HG03139 (cell line): ENCODE measurements around the gene MRPL12.

Experiments
- ATAC-seq: cut with Tn5 transposase; IDR thresholded peaks from one replicate; pipeline ENCODE4 v1.9.1; 2021; ENCODE audit not compliant: unreplicated experiment

Gene MRPL12

DNA sequence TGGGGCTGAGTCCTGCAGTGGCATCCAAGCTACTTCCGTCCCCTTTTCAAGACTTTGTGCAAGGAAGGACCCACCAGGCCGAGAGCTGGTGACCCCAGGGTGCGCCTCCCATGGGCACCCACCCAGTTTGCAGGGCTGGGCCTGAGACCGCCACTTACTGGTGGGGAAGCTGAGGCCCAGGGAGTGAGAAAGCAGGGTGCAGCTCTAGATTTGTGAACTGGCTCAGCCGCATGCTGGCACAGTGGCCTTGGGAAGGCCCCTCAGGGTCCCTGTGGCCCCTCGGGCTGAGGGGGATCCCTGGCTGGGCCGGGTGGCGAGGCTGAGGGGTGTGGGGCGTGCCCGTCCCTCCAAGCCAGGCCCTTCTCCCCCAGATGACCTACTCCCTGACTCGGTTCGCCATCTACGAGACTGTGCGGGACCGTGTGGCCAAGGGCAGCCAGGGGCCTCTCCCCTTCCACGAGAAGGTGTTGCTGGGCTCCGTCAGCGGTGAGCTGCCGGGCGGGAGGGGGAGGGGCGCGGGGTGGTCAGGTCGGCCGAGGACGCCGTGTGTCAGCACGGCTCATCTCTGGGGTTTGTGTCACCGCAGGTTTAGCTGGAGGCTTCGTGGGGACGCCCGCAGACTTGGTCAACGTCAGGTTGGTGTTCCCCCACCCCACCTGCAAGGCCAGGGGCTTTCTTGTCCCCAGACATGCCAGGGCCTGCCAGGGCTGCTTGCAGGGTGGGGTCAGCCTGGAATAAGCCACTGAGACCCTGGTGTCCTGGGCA, 12.1 kb downstream of the MRPL12 start:
- no peak for ATAC-seq

DNA sequence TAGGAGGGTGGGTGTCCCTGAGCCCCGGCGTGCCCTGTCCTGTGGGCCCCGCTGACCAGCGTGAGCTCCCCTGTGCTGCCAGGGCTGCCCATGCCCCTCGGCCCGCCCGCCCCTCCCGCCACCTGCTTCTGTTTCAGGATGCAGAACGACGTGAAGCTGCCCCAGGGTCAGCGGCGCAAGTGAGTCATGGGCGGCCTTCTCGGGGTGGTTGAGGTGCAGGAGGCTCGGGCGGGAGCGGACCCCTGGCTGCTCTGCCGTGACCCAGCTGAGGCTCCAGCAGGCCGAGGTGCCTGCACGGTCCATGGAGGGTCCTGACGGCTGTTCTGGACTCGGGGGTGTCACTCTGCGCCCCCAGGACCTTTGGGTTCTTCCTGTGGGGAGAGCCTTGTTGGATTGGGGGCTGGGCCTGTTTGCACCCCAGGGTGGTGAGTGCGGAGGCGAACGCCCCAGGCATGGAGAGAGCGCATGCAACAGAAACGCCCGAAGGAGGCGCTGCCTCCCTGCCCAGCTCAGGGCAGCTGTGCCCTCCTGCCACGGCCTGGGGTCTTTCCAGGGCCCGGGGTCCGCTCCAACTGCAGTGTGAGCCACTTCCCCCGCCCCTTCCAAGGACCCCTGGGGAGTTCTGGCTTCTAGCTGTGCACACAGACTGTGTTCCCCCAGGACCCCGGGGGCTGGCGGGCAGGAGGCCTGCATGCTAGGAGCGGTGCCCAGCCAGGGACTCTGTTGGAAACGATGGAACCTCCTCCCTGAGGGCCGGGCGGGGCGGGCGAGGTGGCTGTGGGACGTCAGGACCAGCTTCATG, 12.9 kb downstream of the MRPL12 start:
- ATAC-seq = no peak

DNA sequence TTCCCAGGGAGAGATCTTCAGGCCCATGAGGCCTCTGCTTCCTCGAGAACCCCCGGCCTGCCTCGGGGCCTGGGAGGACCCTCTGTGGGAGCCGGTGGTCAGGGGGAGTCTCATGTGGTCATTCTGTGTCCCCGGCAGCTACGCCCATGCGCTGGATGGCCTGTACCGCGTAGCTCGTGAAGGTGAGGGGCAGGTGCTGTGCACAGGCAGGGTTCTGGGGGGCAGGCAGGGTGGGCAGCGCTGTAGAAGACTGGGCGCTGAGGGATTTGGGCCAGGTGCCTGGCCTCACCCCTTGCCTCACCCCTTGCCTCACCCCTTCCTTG, 13.5 kb downstream of the MRPL12 start:
- no peak for ATAC-seq

DNA sequence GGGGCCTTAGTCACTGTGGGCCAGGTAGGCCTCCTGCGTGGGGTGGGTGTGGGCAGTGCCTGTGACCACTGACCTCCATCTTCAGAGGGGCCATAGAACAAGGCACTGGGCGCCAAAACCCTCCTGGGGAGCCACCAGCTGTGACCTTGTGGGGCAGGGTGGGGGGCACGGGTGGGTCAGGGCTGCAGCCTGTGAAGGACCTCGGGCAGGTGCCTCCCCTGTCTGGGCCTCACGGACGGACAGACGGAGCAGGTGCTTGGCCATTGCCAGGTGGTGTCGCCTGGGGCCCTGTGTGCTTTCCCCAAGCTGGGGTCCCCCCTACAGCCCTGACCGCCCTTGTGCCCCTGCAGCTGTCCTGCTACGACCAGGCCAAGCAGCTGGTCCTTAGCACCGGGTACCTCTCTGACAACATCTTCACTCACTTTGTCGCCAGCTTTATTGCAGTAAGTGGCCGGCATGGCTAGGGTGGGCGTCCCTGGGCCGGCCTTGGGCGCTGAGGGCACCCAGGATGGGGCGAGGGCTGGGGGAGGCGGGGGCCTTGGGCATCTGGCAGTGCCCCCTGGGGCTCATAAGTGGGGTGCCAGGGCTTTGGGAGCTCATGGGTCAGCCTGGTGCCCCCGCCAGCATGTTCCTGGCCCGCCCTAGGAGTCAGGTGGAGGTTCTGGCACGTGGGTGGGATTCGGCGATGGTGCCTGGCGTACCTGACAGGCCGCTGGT, 14.0 kb downstream of the MRPL12 start:
- ATAC-seq = no peak

DNA sequence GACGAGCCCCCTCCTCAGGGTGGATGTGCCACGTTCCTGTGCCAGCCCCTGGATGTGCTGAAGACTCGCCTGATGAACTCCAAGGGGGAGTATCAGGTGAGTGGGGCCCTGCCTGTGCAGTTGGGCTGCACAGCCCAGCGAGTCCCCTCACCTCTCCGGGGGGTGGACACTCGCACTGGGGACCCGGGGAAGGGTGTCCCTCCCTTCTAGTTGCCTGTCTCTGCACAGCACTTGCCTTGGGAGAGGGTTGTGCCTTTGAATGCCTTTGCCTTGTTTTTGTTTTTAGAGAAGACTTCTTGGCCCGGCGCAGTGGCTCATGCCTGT, 14.6 kb downstream of the MRPL12 start:
- no peak for ATAC-seq

DNA sequence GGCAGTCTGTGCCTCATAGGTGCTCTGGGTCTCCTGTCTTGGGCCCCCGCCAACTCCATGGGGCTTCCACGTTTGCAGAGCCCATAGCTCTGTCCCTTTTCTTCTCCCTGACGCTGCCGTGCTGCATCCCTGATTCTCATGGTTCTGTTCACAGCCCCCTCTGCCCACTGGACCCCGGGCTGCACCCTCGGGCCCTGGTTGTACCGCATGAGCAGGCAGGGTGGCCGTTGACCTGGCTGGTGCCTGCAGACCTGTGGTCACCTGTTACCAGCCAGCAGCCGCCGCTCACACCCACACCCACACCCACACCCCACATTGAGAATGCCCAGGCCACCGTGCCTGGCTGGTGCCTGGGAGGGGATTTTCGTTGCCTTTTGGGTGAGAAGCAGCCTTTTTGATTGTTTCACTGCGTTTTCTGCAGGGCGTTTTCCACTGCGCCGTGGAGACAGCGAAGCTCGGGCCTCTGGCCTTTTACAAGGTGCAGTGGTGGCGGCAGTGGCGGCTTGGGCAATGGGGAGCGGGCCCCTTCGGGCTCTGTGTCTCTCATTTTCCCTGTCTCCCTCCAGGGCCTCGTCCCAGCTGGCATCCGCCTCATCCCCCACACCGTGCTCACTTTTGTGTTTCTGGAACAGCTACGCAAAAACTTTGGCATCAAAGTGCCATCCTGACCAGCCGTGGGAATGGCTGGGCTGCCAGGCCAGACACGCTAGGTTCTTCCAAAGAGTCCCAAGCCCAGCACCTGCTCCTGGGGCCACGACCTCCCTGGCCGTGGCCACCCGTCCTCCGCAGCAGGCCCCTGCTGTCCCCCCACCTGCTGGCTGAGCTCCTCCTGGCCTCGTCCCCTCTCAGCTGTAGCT, 16.5 kb downstream of the MRPL12 start:
- ATAC-seq = no peak

DNA sequence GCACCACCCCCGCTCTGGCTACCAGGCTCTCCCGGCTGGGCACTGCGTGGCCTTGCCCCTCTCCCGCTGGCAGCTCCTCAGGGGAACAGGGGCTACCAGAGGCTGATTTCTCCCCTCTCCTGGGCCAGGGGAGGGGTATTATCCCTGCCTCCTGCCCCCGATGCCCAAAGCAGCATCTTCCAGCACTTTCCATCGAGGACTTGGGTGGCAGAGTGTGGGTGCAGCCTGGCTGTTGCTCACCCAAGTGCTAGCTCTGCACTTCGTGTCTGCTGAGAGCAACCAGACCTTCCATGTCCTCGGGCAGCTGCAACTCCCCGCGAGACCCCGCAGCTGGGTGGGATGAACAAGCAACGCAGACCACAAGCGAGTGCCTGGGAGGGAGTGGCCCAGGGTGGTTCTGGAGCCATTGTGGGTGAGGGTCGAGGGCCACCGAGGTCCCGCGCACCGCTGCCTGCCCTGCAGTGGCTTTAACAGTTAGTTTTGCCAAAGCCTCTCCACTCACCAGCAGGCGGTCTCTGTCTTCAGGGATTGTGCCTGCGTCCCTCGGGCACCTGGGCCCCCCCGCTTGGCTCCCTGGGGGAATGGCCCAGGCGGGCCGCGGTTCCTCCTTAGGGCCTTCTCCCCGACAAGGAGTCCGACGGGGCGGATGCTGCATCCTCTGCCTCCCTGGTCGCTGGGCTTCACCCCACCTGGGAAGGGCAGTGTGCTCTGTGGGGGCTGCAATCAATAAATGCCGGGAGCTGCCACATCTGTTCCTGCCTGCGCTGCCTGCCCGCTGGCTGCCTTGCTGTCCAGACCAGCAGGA, 17.3 kb downstream of the MRPL12 start:
- no peak for ATAC-seq

DNA sequence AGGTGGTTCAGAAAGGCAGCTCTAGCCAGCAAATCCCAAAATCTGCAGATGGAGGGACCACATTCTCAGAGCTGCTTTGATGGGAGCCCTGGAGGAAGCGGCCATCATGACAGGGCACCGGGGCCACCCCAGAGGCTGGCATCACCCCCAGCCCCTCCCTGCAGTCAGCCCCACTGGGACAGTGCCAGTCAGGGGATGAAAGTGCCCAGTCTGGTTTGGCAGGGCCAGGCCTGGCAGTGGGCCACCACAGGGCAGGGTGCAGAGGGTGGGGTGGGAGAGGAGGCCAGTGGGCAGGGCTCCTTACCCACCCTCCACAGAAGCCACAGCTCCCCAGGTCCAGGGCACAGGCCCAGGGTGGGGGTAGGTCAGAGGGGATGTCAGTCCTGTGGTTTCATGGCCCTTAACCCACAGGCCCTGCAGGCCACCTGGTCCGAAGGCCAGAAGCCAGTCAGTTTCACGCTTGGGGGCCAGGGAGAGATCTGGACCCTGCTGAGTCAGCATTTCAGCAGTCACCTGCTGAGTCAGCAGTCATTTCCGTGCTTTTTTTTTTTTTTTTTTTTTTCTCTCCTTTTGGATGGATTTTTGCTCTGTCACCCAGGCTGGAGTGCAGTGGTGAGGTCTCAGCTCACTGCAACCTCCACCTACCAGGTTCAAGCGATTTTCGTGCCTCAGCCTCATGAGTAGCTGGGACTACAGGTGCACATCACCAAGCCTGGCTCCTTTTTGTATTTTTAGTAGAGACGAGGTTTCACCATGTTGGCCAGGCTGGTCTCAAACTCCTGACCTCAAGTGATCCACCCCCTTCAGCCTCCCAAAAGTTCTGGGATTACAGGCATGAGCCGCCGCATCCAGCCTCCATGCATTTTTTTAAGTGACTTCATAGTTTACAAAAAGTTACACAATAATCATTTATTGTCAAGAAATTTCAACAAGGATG, 19.3 kb downstream of the MRPL12 start:
- no peak for ATAC-seq

DNA sequence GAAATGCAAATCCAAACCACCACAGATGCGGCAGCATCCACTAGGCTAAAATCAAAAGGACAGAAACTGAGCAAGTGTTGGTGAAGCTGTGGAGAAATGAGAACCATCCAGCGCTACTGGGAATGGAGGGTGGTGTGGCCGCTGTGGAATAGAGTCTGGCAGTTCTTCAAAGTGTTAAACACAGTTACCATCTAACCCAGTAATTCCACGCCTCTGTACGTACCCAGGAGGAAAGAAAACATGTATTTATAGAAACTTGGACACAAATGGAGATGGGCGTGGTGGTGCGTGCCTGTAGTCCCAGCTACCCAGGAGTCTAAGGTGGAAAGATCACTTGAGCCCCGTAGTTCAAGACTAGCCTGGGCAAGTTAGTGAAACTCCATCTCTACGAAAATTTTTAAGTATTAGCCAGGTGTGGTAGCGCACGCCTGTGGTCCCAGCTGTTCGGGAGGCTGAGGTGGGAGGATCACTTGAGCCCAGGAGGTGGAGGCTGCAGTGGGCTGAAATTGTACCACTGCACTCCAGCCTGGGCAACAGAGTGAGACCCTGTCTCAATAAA, 20.6 kb downstream of the MRPL12 start:
- ATAC-seq = no peak

DNA sequence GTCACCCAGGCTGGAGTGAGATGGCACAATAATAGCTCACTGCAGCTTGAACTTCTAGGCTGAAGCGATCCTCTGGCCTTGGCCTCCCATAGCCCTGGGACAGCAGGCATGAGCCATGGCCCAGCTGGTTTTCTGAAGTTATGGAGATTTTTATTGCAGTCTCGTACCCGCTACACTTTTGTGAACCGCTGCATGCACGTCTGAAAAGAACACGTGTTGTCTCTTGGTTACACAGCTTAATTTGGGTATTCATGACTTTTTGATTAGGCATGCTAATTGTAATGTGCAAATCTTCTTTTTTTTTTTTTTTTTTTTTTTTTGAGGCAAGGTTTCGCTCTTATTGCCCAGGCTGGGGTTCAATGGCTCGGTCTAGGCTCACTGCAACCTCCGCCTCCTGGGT, 22.3 kb downstream of the MRPL12 start:
- ATAC-seq = no peak

DNA sequence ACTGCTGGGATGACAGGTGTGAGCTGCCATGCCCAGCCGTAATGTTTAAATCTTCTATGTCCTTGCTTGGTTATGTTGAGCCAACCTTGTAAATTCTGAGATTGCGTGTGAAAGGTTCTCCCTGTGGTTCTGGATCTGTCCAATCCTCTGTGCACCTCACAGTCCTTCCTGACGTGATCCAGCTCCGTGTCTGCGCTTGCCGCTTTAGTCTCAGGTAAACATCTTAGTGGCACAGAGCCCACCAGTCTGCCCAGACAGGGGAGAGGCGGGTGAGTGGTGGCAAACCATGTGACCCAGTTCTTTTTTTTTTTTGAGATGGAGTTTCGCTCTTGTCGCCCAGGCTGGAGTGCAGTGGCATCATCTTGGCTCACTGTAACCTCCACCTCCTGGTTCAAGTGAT, 22.8 kb downstream of the MRPL12 start:
- ATAC-seq = no peak

DNA sequence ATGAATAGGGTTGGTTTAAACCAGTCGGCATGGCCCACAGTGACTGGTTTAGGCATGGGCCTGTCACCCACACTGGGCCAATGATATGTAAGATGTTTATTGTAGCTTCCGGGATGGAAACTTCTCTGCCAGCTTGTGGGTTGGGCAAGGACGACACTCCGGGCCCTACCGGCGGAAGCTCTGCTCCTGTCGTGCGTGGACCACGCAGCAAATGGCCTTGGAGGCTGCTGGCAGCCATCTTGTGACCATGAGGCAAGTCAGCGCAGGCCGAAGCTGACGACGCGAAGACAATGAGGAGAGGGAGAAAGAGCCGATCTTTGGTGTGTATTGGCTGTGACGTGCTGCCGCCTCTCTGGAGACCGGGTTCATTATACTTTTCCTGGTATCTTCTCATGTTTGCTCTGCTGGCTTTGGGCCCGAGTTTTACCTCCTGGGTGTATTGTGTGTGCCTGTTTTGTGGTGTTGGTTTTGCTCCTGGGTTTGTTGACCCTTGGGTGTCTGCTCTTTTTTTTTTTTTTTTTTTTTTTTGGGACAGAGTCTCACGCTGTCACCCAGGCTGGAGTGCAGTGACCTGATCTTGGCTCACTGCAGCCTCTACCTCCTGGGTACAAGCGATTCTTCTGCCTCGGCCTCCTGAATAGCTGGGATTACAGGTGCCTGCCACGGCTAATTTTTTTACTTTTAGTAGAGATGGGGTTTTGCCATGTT, 24.3 kb downstream of the MRPL12 start:
- no peak for ATAC-seq

DNA sequence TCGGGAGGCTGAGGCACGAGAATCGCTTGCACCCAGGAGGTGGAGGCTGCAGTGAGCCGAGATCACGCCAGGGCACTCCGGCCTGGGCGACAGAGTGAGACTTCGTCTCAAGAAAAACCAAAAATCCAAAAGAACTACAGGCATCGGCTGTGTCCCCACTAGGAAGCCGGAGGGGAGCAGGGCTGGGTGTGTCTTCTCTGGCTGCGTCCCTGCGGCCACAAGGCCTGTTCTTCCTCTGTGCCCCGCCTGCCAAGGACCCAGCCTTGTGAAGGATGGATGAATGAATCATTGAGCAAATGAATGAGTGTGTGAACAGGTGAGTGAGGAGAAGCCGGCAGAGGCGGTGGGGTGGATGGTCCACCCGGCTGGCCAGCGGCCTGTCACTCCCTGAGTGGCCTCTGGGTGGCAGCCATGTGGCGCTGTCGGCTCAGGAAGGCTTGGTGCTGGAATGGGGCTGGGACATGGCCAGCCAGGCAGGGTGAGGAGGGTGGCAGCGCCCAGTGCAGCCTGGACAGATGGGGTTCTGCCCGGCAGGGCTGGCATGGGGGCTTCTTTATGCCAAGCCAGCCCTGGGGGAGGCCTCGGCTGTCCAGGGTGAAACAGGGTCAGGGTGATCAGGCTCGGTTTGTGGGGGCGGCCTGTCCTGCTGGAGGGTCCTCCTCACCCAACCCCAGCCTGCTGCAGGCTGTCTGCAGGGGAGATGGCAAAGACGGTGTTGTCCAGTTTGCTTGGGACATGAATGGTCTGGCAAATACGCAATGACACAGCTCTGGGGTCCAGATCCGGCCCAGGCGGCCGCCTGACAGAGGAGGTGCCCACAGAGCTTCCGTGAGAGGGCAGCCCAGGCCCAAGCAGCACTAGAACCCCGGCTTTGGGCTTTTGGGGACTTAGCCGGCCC, 30.6 kb downstream of the MRPL12 start:
- ATAC-seq = no peak

DNA sequence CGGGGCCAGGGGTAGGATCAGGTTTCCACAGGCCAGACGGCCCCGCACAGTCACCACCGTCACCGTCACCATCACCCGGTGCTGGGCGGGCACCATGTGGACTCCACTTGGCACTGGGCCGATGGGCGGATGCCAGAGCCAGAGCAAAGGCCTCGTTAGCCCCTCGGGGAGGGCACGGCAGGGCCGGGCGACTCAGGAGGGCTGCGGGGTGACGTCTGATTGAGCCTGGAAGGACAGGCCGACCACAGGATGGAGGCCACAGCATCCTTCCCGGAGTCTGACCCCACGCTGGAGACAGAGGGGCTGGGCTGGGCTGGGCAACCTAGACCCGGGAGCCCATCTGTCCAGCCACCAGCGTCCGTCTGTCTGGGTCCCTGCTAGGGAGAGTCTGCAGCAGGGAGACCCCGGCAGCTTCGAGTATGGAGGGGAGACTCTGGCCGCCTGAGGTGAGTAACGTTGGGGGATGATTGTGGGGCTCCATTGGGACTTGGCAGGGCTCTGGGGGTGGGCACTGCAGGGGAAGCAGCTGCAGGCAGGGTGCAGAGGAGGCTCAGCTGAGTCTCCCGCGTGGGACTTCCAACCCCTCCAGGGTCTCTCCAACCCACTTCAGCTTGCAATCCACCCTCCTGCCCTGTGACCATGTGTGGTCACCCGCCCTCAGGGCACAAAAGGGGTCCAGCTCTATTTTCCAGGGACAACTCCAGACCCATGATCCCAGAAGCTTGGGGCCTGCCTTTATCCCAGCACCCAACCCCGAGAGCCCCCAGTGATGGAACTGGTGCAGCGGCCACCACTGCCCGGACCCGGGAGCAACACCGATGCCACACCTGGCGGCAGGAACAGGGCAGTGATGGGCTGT, 31.5 kb downstream of the MRPL12 start:
- no peak for ATAC-seq

DNA sequence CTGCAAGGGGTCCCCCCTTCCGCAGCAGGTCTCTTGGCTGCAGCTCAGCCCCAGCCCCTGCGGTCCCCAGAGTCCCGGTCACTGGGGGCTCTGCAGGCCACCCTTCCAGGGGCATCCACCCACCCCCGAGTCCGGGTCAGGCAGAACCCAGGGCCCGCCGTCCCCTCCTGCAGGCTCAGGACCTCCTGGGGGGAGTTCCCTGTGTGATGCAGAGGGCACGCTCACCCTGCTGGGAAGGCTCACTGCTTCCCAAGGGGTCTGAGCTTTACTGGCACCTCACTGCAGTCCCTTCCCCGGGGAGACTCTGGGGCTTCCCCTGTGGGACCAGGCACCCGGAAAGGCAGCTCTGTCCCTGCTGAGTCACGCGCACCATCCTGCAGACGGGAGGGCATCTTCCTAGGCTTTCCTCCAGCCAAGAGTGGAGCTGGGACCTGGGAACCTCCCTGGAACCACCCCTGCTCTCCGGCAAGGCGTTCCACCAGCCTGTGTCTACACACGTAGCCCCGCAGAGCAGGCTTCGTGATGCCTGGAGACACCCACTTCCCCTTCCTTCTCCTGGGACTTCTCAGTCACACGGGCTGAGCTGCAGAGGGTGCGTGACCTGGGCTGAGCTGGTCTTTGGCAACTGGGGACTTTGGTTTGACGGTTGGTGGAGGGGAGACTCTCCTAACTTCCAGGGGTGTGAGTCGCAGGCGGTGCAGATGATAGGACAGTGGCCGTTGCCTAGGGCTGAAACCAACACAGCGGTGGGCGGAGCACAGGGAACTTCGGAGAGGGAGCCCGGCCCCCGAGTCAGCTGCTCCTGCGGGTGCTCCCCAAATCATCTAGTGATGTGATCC, 32.3 kb downstream of the MRPL12 start:
- ATAC-seq = no peak
